Ovary (tissue), 9 donors: ENCODE results near the gene SDK1. TPM values are rescaled to one million over a fixed set of nuclear protein-coding genes. Genes with fewer than 3 reads are reported as not detected.

ENCODE experiments used
- DNase-seq, 5 donors: peaks; one replicate each; pipeline ENCODE4 v3.0.0-alpha.2; 2019 to 2020
- H3K27ac ChIP-seq, 2 donors: fragments of 200-600 bp; one replicate each; pipeline versions ENCODE4 v1.5.1 to v1.8.0; 2019 to 2022
- H3K27me3 ChIP-seq: fragments of 200-600 bp; one replicate; pipeline ENCODE4 v1.8.0; 2022
- H3K36me3 ChIP-seq: fragments of 200-600 bp; sonication (generic); one replicate; pipeline ENCODE4 v1.5.1; 2019
- H3K4me1 ChIP-seq: one replicate; pipeline ENCODE4 v1.8.1; 2013; ENCODE audit warnings: mild to moderate bottlenecking, moderate library complexity; ENCODE audit not compliant: insufficient read depth
- H3K4me3 ChIP-seq: fragments of 200-600 bp; sonication (generic); one replicate; pipeline ENCODE4 v1.5.1; 2017
- H3K9me3 ChIP-seq, 2 donors: fragments of 200-600 bp in 1 of 2; sonication (generic) in 1 of 2; one replicate each; pipeline versions ENCODE4 v1.5.1 to v1.8.1; 2013 to 2019; ENCODE audit warnings: mild to moderate bottlenecking in 1 of 2, moderate library complexity in 1 of 2
- CTCF ChIP-seq, 3 donors: fragments of 450-650 bp in 2 of 3; fragments of 200-600 bp in 1 of 3; IDR thresholded peaks; one replicate each; pipeline versions ENCODE4 v1.5.1 to v1.8.0; 2016 to 2022; ENCODE audit warnings: antibody characterized with exemption in 3 of 3, mild to moderate bottlenecking in 1 of 3
- EP300 ChIP-seq: sonication (generic); formaldehyde crosslinking; IDR thresholded peaks from one replicate; pipeline ENCODE4 v1.6.1; 2017; ENCODE audit warnings: antibody characterized with exemption
- POLR2A ChIP-seq: fragments of 450-650 bp; IDR thresholded peaks from one replicate; pipeline ENCODE4 v1.6.1; 2017; ENCODE audit warnings: antibody characterized with exemption, mild to moderate bottlenecking, moderate library complexity
- WGBS, 3 donors: extraction: QIAGEN DNeasy Blood & Tissue Kit in 1 of 3; methylation state at CpG; one replicate each; pipeline versions ENCODE4 v1.1.5 to v1.1.7; 2013 to 2017; 5-methylcytosine and 5-hydroxymethylcytosine counted together
- intact Hi-C, 4 donors: fragments of 100-400 bp; cut with DNase I; formaldehyde crosslinking; loops; one replicate each; pipeline versions ENCODE4 v1.11.0 to v1.15.1; 2022 to 2023
- polyA plus RNA-seq, 2 donors: library from polyadenylated mRNA; stranded (reverse); fragments of 200-250 nt in 1 of 2; fragments of 350-450 nt in 1 of 2; fragmentation: Illumina TruSeq in 1 of 2; extraction: RNeasy Lipid Tissue Mini Kit (QIAGEN cat#74804) in 1 of 2; gene quantifications; one replicate each; pipeline ENCODE4 v1.2.3, GENCODE V29; 2013 to 2014
- total RNA-seq, 7 donors: library from RNA; depleted of rRNA in 2 of 7; stranded (reverse); fragments of >200 nt in 2 of 7; fragmentation: NEBNext Ultra II Directional in 3 of 7; extraction: Animal tissue kit (Norgen Biotek cat#: 25700) in 3 of 7; gene quantifications; one replicate each; pipeline versions ENCODE4 v1.1.0 to v1.2.4, GENCODE V29; 2016 to 2023
- donor health status: DM: no; HTN: no; CAD: no; lungs with moderate emphysema.
- donor health status: DM: no; HTN: no; CAD: no.
- donor health status: Bipolar disorder and iron deficiency.
- donor health status: DM: yes; HTN: yes; CAD: no.
- donor health status: DM: no; HTN: no; CAD: no.
- donor health status: DM: yes; HTN: yes; CAD: no.

SDK1 gene
- total and polyA plus RNA-seq, 9 donors, result 1.2 to 13.3 (median 4.4) TPM

DNA sequence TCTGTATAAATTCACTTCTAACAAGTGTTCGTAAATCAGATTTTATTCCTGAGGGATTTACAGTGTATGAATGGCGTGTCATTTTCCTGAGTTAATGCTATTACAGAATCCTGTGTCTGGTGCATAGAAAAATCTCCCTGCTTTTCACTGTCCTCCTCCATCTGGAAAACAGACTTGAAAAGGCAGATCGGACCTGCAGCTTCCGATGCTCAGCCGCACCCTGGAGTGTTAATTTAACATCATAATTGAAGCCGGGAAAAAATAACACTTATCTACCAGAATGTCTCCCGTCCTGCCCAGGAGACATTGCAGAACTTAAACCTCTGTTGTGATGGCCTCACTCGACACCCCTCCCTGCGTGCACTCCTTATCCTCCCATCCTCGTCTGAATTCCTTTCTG, 939.0 kb downstream of the SDK1 start:
- intact Hi-C loops, result no loop called here
- Histone ChIP-seq H3K9me3 (no peaks in the 10 kb centered on the region), H3K27ac (no peak overlapping the region), H3K36me3 (no peaks in the 10 kb centered on the region), H3K4me1 (no peaks in the 10 kb centered on the region), H3K4me3 (no peak overlapping the region), H3K27me3 (no peaks in the 10 kb centered on the region)
- TF ChIP-seq POLR2A, result no peak
- no peak for TF ChIP-seq CTCF (IDR thresholded peaks at IDR 0.05)
- no peak for TF ChIP-seq EP300
- no peak for DNase-seq
- 78 to 85% (median 82%) methylated on average over 10 of the region's 10 CpGs for WGBS, 3 donors

GRCh38 chr7:4240520-4241303, 939.7 kb downstream of the SDK1 start:
- DNase-seq, result no peak
- no peaks in the 10 kb centered on the region for H3K36me3 ChIP-seq
- TF ChIP-seq CTCF (IDR thresholded peaks at IDR 0.05) (no peak), EP300 (no peak), POLR2A (no peak)
- no peak overlapping the region for H3K4me3 ChIP-seq
- no peaks in the 10 kb centered on the region for H3K4me1 ChIP-seq
- intact Hi-C loops, result no loop called here
- no peaks in the 10 kb centered on the region for H3K9me3 ChIP-seq
- no peaks in the 10 kb centered on the region for H3K27me3 ChIP-seq
- no peak overlapping the region for H3K27ac ChIP-seq
- WGBS, 3 donors, result 70 to 81% (median 75%) methylated on average over 19 of the region's 19 CpGs

DNA sequence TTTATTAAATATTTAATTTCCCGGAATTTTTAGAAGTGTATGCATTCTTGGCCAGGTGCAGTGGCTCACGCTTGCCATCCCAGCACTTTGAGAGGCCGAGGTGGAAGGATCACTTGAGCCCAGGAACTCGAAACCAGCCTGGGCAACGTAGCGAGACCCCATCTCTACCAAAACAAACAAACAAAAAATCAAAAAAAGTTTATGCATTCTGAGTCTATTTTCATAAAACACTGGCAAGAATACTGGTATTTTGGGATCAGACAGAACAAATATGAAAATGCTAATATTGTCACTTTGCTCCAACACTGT, 940.2 kb downstream of the SDK1 start:
- H3K4me3 ChIP-seq, result no peak overlapping the region
- no peak for DNase-seq
- no peak for TF ChIP-seq POLR2A
- no peak for TF ChIP-seq EP300
- no peak for TF ChIP-seq CTCF (IDR thresholded peaks at IDR 0.05)
- intact Hi-C loops, result no loop called here
- 47 to 76% (median 69%) methylated on average over 6 of the region's 6 CpGs for WGBS, 3 donors
- no peaks in the 10 kb centered on the region for H3K4me1 ChIP-seq
- no peaks in the 10 kb centered on the region for H3K27me3 ChIP-seq
- H3K9me3 ChIP-seq, result no peaks in the 10 kb centered on the region
- no peaks in the 10 kb centered on the region for H3K36me3 ChIP-seq
- H3K27ac ChIP-seq, result no peak overlapping the region

DNA sequence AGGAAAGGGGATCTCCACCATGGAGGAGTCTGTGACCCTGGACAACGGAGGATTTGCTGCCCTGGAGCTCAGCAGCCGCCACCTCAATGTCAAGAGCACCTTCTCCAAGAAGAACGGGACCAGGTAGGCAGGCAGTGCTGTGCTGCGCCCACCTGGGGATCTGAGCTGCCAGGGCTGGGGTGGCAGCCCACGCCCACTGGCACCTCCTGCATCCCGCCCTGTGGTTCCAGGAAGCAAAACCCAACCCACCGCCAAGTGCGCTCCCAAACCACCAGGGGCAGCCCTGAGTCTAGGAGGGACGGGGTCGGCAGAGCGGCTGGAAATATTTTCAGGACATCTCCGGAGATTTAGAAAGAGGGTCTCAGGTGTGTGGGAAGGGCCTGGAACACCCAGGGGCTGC, 940.7 kb downstream of the SDK1 start:
- Histone ChIP-seq H3K36me3 (no peaks in the 10 kb centered on the region), H3K4me3 (no peak overlapping the region), H3K4me1 (no peaks in the 10 kb centered on the region), H3K27ac (no peak overlapping the region), H3K9me3 (no peaks in the 10 kb centered on the region), H3K27me3 (no peaks in the 10 kb centered on the region)
- intact Hi-C loops, result no loop called here
- no peak for TF ChIP-seq EP300
- DNase-seq, result no peak
- WGBS, 3 donors, result 92 to 94% (median 93%) methylated on average over 12 of the region's 12 CpGs

DNA sequence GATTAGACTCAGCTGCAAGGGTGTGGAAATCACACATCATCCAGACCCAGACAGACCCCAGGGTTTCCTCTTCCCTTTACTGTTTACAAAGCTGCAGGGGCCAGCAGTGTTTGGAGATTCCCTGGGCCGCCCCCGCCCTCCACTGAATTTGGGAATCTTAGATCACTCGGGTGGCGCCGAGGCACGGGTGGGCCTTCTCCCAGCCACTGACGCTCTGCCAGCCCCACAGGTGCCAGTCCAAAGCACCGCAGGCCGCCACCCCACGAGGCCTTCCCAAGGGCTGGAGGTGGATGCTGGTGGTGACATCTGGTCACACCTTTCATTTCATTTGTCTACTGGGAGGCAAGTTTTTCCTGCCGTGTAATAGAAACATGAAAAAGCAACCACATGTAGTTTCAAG, 941.7 kb downstream of the SDK1 start:
- no peak overlapping the region for H3K4me3 ChIP-seq
- no peaks in the 10 kb centered on the region for H3K27me3 ChIP-seq
- intact Hi-C loops, result no loop called here
- H3K36me3 ChIP-seq, result no peaks in the 10 kb centered on the region
- WGBS, 3 donors, result 66 to 81% (median 76%) methylated on average over 11 of the region's 11 CpGs
- no peaks in the 10 kb centered on the region for H3K9me3 ChIP-seq
- no peak for DNase-seq
- TF ChIP-seq POLR2A, result no peak
- no peak for TF ChIP-seq CTCF (IDR thresholded peaks at IDR 0.05)
- no peak for TF ChIP-seq EP300
- no peaks in the 10 kb centered on the region for H3K4me1 ChIP-seq
- H3K27ac ChIP-seq, result no peak overlapping the region
